Measurements from ENCODE around the gene LSM7. TPM values are rescaled to one million over a fixed set of nuclear protein-coding genes. Genes with fewer than 3 reads are reported as not detected.

Gene LSM7
- total RNA-seq, 2 experiments from 2014 or later, result 154 to 162 TPM

- intact Hi-C loops (cut with micrococcal nuclease), result no loop called here
- peaks cover 5% of the 10 kb centered on the region for H3K4me1 Mint-ChIP-seq (ENCODE audit: low read depth)
- ATAC-seq (no peak), DNase-seq (no peak)
- POLR2A ChIA-PET, result no interaction called here
- no peaks in the 10 kb centered on the region for H3K9me3 Mint-ChIP-seq
- no peak overlapping the region for H3K27ac Mint-ChIP-seq
- no peak overlapping the region for H3K4me3 Mint-ChIP-seq
- peaks cover 6% of the 10 kb centered on the region for H3K27me3 Mint-ChIP-seq
- CTCF ChIA-PET, result no interaction called here
- H3K36me3 Mint-ChIP-seq (ENCODE audit: low read depth), result no peaks in the 10 kb centered on the region
- TF ChIP-seq CTCF (IDR thresholded peaks at IDR 0.05), result no peak
Measured at GRCh38 chr19:2358548-2359173, 30.3 kb upstream of the LSM7 start.

DNA sequence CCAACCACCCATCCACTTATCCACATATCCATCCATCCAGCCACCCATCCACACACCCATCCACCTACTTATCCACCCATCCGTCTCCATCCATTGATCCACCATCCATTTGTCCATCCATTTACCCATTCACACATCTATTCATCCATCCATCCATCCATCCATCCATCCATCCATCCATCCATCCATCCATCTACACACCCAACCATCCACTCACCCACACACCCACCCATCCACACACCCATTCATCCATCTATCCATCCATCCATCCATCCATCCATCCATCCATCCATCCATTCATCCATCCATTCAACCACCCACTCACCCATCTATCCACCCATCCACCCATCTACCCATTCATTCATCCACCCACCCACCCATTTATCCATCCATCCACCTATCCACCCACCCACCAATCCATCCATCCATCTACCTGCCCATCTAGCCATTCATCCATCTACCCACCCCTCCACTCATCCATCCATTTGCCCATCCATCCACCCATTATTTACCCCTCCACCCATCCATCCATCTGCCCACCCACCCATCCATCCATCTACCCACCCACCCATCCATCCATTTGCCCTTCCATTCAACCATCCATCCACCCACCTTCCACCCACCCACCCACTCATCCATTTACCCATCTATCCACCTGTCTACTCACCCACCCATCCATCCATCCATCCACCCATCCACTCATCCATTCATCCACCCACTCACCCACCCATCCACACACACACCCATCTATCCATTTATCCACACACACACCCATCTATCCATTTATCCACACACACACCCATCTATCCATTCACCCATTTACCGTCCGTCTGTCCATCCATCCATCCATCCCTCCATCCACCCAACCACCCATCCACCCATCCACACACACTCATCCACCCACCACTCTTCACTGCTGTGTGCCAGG is 29.2 kb upstream of the LSM7 start:
- Mint-ChIP-seq H3K27ac (no peak overlapping the region), H3K4me3 (no peak overlapping the region)

GRCh38 chr19:2356036-2356646 is 27.8 kb upstream of the LSM7 start:
- Mint-ChIP-seq H3K27me3 (peaks cover 6% of the 10 kb centered on the region), H3K4me1 (ENCODE audit: low read depth) (peaks cover 5% of the 10 kb centered on the region), H3K4me3 (no peak overlapping the region), H3K9me3 (no peaks in the 10 kb centered on the region), H3K27ac (no peak overlapping the region), H3K36me3 (ENCODE audit: low read depth) (no peaks in the 10 kb centered on the region)
- intact Hi-C loops (cut with micrococcal nuclease), result no loop called here
- POLR2A ChIA-PET, result interaction anchor here (1.2 kb wide), 1 partner anchor 38 kb away, joined by 4 read pairs; no protein-coding TSS in a partner anchor
- DNase-seq (no peak), ATAC-seq (no peak)
- CTCF ChIA-PET, result no interaction called here
- TF ChIP-seq CTCF (IDR thresholded peaks at IDR 0.05), result no peak

More for the DNA sequence above, 29.2 kb upstream of the LSM7 start:
- Mint-ChIP-seq H3K36me3 (ENCODE audit: low read depth) (no peaks in the 10 kb centered on the region), H3K27me3 (peaks cover 6% of the 10 kb centered on the region), H3K9me3 (no peaks in the 10 kb centered on the region), H3K4me1 (ENCODE audit: low read depth) (peaks cover 5% of the 10 kb centered on the region)
- intact Hi-C loops (cut with micrococcal nuclease), result no loop called here
- CTCF ChIA-PET, result no interaction called here
- no peak for TF ChIP-seq CTCF (IDR thresholded peaks at IDR 0.05)
- ATAC-seq (no peak), DNase-seq (no peak)
- POLR2A ChIA-PET, result no interaction called here

- Mint-ChIP-seq H3K27me3 (peaks cover 2% of the 10 kb centered on the region), H3K27ac (no peak overlapping the region), H3K36me3 (ENCODE audit: low read depth) (no peaks in the 10 kb centered on the region), H3K9me3 (no peaks in the 10 kb centered on the region), H3K4me1 (ENCODE audit: low read depth) (peaks cover 1% of the 10 kb centered on the region), H3K4me3 (no peak overlapping the region)
- POLR2A ChIA-PET, result interaction anchor here (1.2 kb wide), 1 partner anchor 38 kb away, joined by 4 read pairs; no protein-coding TSS in a partner anchor
- CTCF ChIA-PET, result no interaction called here
- no peak for DNase-seq
- intact Hi-C loops (cut with micrococcal nuclease), result no loop called here
- ATAC-seq, result no peak
- TF ChIP-seq CTCF (IDR thresholded peaks at IDR 0.05), result no peak
Measured at GRCh38 chr19:2355168-2356035, 27.0 kb upstream of the LSM7 start.

All from activated CD8-positive, alpha-beta T cell treated with anti-CD3 and anti-CD28 coated beads for 36 hours (primary cell).